Stimulated activated CD8-positive, alpha-beta memory T cell treated with anti-CD3 and anti-CD28 coated beads, Interleukin-7, amount 100 ng/mL, for 24 hours (primary cell): ENCODE measurements around the gene MAP1LC3A.

Source experiments
- DNase-seq: peaks from one replicate; pipeline ENCODE4 v3.0.0-alpha.2; 2020; ENCODE audit warnings: low read depth

MAP1LC3A gene

GRCh38 chr20:34529742-34530141, 28.8 kb upstream of the MAP1LC3A start:
- no peak for DNase-seq

- no peak for DNase-seq
These were observed 28.2 kb upstream of the MAP1LC3A start for GRCh38 chr20:34530342-34530741.

DNA sequence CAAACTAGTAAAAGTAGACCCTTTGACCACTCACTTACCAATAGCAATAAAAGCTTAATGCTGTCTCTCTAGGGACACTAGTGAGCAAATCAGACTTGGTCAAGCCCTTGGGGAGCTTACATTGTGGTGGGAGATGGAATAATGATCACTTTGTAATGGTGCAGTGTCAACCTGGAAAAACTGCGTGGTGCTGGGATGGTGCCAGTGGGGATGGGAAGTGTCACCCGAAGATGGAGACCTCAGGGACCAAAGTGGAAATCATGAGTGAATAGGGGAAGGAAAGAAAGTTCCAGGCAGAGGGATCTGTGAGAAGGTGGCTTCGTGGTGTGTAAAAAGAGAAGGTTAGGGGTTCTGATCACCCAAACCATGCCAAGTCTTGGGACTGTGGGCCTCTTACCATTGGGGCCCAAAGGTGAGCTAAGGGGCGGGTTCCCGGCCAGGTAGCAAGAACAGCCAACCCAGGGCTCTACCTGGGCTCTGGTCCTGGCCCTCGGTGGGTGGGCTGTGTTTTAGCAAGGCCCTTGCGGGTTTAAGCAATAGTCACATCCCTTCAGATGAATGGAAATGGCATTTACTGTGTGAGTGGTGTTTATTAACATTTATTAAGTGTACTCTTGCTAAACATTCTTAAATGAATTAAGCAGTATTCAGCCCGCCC, 26.8 kb upstream of the MAP1LC3A start:
- no peak for DNase-seq

GRCh38 chr20:34532320-34532719, 26.2 kb upstream of the MAP1LC3A start:
- no peak for DNase-seq

DNA sequence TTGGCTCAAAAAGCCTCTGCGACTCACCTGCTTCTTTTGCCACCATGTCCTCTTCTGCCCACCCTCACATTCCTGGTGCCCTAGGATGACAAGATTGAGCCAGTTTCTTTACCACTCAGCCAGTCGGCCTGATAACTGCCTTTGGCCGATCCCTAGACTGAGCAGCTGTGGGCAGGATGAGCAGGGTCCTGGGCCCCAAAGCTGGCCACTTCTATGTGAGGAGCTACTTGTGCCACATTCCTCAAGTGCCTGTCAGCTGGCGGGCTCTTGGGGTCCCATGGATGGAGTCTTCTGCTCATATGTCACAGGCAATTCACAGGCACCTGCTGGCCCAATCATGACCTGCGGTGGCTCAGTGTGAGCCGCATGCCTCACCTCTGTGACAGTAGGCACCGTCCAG, 25.8 kb upstream of the MAP1LC3A start:
- no peak for DNase-seq

DNA sequence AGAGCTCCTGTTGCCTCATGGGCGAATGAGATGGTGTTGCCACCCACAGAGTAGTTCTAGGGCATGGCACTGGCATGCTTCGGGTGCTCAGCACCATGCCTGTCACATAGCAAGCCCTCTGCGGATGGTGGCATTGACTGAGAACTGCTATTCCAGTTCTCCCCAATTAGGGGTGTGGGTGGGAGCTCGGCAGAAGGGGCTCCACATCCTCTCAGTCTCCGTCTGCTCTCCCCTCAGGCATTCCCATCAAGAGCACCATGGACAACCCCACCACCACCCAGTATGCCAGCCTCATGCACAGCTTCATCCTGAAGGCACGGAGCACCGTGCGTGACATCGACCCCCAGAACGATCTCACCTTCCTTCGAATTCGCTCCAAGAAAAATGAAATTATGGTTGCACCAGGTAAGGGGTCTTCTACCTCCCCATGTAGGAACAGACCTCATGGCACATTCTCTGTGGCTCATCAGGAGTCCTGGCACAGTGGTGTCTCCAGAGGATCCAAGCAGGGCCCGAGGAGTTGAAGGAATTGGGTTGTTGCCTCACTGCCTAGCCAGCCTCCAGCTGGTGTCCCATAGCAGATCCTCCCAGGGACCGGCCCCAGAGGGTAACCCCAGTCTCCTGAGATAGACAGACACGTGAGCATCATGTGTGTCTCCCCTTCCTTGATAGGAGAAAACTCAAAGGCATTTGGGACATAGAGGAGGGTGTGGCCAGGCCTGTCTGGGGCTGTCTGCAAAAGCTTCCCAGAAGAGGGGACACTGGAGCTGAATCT, 23.9 kb upstream of the MAP1LC3A start:
- DNase-seq = no peak

GRCh38 chr20:34535301-34535840, 23.1 kb upstream of the MAP1LC3A start:
- no peak for DNase-seq

DNA sequence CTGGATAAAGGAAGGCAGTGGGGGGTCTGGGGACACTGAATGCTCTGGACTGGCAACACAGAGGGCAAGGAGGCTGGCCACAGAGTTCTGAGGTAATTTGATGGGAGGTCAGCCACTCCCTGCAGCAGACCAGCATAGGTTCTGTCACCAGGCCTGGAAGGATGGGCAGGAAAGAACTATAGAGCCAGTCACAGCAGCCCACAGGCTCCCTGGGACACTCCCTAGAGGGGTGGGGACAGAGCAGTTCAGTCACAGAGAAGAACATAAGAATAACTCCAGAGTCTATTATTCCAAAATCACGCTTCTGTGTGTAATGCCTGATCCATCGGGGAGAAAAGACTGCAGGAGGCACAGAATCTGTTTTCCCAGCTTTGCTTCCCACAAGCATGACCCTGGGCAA, 22.7 kb upstream of the MAP1LC3A start:
- no peak for DNase-seq

DNA sequence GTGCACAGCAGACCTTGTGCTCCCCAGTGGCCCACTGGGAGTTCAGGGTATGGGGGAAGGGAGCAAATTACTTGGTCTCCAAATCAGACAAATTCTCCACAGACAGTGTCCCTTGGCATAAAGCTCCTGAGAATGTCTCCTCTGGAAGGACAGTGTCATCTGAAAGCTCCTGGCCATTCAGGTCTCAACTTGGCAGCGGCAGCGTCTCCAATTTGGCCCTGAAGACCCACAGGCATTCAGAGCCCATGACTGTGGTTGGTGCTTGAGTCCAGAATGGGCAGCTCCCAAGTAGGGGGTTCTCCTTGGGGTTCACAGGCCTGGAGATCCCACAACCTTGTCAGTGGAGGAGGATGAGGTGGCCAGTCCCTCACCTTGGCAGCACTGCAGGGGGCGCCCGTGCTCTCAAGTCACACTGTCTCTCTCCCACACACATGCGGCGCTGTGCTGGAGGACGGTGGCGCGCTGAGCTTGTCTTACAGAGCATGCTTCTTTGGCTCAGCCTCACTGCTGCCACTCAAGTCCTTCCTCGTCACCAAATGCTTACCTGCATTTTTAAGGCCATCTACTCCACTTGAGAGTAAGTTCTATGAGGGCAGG, 21.6 kb upstream of the MAP1LC3A start:
- no peak for DNase-seq

GRCh38 chr20:34537651-34538050, 20.9 kb upstream of the MAP1LC3A start:
- DNase-seq = no peak

- DNase-seq = no peak
These were observed 19.8 kb upstream of the MAP1LC3A start for GRCh38 chr20:34538671-34539123.

DNA sequence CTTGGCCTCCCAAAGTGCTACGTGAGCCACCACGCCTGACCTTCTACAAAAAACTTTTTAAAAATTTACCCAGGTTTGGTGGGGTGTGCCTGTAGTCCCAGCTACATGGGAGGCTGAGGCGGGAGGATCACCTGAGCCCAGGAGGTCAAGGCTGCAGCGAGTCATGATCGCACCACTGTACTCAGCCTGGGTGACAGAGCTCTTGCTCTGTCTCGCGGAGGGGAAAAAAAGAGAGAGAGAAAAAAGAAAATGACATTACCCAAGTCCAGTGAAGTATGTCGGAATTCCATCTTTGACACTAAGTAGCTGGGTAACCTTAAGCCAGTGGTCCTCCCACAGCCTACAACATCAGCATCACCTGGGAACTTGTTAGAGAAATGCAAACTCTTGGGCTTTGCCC, 18.8 kb upstream of the MAP1LC3A start:
- no peak for DNase-seq

DNA sequence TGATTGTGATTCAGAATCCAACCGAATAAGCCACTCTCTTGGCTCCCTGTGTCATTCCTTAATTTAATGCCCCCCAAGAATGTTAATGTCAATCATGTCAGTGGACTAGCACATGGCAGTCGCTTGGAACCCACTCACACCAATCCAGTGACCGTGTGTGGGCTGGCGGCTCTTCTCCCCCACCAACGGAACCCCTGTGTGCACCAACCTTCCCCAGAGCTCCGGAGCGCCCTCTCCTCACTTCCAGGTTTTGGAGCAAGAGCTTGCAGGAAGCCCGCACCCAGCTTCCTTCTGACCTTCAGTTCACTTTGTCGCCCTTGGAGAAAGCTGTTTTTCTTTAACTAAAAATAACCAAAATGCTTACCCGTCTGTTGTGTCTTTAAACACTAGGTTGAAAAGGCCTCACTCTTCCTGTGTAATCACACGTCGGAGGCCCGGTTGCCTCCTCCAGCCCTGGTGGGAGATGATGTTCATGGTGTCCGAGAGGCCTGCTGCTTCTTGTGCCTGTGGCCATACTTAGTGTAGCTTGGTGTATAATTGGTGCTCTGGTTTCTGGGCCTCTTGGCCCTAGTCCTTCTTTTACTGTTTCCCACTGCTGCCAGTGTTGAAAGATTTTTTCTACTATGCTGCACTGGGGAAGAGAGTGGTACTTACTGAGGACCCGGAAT, 17.8 kb upstream of the MAP1LC3A start:
- no peak for DNase-seq

DNA sequence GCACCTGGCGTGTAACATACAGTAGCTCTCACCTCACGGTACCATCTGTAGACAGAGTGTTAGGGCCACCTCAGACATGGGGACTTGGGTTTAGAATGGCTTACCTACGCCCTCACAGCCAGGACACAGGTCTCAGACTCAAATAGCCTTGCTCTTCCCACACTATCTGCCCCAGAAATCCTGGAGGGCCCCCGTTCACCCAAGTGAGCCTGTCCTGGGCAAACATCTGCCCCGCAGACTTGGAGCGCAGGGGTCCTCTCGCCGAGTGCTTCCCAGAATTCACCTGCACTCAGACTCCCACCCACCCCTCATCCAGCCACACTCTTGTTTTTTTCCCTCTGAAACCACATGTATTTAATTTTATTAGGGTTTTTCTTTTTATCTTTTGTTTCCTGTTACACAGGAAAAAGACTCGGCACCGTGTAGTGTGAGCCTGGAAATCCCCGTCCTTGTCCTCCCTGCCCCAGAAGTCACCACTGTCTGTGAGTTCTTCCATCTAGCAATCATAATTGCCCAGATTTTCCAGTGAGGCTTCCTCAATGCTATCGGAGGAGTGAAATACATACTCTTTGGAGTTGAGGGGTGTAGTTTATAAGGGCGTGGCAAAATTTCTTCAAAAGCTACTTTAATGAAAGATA, 17.1 kb upstream of the MAP1LC3A start:
- DNase-seq = no peak

- DNase-seq = no peak
These were observed 16.6 kb upstream of the MAP1LC3A start for GRCh38 chr20:34541917-34542316.

DNA sequence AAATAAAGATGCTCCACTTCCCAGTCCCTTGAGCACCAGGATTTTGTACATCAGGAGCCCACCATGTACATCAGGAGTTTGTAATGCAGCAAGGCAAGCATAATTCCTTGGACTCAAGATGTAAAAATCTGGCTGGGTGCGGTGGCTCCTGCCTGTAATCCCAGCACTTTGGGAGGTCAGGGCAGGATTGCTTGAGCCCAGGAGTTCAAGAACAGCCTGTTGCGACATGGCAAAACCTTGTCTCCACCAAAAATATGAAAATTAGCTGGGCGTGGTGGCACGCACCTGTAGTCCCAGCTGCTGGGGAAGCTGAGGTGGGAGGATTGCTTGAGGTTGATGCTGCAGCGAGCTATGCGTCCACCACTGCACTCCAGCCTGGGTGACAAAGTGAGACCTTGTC, 16.1 kb upstream of the MAP1LC3A start:
- DNase-seq = no peak

DNA sequence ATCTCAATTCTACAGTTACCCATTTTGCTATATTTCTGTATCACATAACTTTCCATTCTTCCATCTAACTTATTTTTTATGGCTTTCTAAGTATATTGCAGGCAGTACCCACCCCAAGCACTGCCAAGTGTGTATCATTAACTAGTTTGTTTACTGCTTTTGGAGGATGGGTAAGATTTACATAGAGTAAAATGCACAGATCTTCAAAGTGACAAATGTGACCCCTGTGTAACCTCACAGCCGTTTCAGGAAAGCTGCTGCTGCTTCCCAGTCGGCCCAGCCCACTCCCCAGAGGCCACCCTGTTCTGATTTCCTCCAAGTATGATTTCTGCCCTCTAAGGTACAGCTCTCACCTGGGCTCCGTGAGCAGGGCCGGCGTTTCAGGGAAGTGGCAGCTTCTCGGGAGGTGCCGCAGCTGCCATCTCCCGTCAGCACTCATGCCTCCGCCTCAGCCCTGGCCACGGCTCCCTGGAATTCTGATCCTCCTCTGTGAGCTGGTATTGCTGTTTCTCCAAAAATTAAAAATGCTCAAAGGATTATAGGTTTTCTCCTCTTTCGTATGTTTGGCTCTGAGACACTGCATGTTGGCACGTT, 15.0 kb upstream of the MAP1LC3A start:
- DNase-seq = no peak

- no peak for DNase-seq
These were observed 14.3 kb upstream of the MAP1LC3A start for GRCh38 chr20:34544109-34544796.

DNA sequence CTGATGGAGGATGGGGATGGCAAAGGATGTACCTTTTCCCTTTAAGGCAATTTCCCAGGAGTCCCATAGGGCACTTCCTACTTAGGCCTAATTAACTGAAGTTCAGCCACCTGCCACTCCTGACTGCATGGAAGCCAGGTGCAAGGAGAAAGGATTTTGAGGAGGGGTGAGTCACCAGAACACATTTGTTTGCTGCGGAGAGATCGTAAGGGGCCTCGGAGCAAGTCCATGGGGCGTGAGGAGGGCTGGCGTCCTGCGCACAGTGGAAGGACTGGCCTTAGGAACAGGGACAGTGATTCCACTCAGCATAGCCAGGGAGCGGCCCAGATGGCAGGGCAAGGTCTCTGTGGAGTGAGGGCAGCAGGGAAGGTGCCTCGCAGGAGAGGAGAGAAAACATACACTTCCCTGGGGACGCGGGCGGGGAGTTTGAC, 11.8 kb upstream of the MAP1LC3A start:
- DNase-seq = no peak

- no peak for DNase-seq
These were observed 10.5 kb upstream of the MAP1LC3A start for GRCh38 chr20:34547844-34548613.
